ENCODE measurements around the gene FLNC.

The FLNC gene

DNA sequence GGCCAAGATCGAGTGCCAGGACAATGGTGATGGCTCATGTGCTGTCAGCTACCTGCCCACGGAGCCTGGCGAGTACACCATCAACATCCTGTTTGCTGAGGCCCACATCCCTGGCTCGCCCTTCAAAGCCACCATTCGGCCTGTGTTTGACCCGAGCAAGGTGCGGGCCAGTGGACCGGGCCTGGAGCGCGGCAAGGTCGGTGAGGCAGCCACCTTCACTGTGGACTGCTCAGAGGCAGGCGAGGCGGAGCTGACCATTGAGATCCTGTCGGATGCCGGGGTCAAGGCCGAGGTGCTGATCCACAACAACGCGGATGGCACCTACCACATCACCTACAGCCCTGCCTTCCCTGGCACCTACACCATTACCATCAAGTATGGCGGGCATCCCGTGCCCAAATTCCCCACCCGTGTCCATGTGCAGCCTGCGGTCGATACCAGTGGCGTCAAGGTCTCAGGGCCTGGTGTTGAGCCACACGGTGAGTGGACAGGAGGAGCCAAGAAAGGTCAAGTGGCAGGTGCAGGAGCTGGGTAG is 14.6 kb downstream of the FLNC start:
- ATAC-seq (no peak), DNase-seq (no peak)
- Mint-ChIP-seq H3K27ac (no peak overlapping the region), H3K9me3 (no peaks in the 10 kb centered on the region), H3K27me3 (no peaks in the 10 kb centered on the region), H3K4me3 (no peak overlapping the region), H3K4me1 (peaks cover 19% of the 10 kb centered on the region)

DNA sequence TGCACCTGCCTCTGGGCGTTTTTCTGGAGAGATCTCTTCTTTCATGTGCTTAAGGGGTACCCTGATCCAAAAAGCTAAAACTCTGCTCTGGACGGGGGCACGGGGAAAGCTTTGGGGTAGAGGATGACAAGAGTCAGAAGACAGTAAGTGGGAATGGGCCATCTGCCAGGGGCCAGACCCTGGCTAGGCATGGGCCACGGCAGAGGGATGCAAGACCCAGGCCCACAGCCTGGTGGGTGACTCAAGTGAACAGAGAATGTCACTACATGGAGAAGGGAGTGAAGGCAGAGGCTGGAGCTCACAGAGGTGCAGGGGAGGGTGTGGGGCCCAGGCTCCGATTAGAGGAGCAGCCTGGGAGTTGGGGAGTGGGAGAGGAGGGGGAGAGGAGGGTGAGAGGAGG is 15.3 kb downstream of the FLNC start:
- DNase-seq, result no peak
- H3K27me3 Mint-ChIP-seq, result no peaks in the 10 kb centered on the region
- H3K4me3 Mint-ChIP-seq, result no peak overlapping the region

DNA sequence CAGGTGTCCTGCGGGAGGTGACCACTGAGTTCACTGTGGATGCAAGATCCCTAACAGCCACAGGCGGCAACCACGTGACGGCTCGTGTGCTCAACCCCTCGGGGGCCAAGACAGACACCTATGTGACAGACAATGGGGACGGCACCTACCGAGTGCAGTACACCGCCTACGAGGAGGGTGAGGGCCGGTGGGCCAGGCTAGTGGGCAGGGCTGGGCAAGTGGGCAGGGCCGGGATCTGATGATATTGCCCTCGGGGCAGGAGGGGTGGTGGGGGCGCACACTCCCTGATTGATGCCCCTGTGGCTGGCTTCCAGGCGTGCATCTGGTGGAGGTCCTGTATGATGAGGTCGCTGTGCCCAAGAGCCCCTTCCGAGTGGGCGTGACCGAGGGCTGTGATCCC is 15.8 kb downstream of the FLNC start:
- Mint-ChIP-seq H3K4me3 (no peak overlapping the region), H3K4me1 (peaks cover 13% of the 10 kb centered on the region), H3K27me3 (no peaks in the 10 kb centered on the region), H3K27ac (no peak overlapping the region), H3K9me3 (no peaks in the 10 kb centered on the region)
- no peak for ATAC-seq
- no peak for DNase-seq

More for the DNA sequence above, 15.3 kb downstream of the FLNC start:
- ATAC-seq, result no peak
- Mint-ChIP-seq H3K9me3 (no peaks in the 10 kb centered on the region), H3K27ac (peak overlapping the region in 1 of 2 donors; percentile 19), H3K4me1 (peaks cover 18% of the 10 kb centered on the region)

DNA sequence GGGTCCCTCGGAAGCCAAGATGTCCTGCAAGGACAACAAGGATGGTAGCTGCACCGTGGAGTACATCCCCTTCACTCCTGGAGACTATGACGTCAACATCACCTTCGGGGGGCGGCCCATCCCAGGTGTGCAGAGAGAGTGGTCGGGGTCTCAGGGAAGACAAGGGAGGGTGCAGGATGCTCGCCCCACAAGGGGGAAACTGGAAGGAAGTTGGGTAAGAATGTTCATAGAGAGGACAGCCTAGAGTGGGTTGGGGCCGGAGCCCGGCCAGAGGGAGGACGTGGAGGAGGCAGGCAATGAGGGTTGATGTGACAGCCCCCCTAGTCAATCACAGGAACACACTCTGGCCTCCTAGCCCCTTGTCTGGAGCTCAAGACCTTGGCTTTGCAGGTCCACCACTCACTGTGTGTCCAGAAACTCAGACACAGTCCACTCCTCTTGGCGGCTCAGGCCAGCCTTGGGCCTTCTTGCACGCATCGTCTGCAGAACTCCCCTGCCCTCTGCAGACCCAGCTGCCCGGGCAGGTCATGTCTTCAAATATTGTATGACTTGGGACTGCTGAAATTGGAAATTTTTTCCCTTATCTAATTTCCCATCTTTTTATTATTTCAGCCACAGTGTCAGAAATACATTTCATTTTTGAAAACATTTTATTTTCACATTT is 16.7 kb downstream of the FLNC start:
- Mint-ChIP-seq H3K27me3 (no peaks in the 10 kb centered on the region), H3K9me3 (no peaks in the 10 kb centered on the region), H3K4me1 (peaks cover 5% of the 10 kb centered on the region), H3K27ac (no peak overlapping the region), H3K4me3 (no peak overlapping the region)
- DNase-seq (no peak), ATAC-seq (no peak)

DNA sequence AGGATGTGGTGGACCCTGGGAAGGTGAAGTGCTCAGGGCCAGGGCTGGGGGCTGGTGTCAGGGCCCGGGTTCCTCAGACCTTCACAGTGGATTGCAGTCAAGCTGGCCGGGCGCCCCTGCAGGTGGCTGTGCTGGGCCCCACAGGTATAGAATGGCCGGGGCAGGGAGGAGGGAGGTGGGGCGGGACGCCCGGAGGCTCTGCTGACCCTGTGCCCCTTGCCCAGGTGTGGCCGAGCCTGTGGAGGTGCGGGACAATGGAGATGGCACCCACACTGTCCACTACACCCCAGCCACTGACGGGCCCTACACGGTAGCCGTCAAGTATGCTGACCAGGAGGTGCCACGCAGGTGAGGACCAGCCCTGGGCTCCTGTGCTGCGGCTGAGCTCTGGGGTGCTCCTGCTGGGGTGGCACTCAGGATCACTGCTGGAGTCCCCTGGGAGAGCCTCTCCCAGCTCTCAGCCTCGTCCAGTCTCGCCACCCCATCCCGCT is 17.6 kb downstream of the FLNC start:
- no peak overlapping the region for H3K27ac Mint-ChIP-seq
- H3K4me3 Mint-ChIP-seq, result no peak overlapping the region
- ATAC-seq, result no peak
- no peaks in the 10 kb centered on the region for H3K27me3 Mint-ChIP-seq
- no peaks in the 10 kb centered on the region for H3K9me3 Mint-ChIP-seq
- H3K4me1 Mint-ChIP-seq, result no peaks in the 10 kb centered on the region
- no peak for DNase-seq

DNA sequence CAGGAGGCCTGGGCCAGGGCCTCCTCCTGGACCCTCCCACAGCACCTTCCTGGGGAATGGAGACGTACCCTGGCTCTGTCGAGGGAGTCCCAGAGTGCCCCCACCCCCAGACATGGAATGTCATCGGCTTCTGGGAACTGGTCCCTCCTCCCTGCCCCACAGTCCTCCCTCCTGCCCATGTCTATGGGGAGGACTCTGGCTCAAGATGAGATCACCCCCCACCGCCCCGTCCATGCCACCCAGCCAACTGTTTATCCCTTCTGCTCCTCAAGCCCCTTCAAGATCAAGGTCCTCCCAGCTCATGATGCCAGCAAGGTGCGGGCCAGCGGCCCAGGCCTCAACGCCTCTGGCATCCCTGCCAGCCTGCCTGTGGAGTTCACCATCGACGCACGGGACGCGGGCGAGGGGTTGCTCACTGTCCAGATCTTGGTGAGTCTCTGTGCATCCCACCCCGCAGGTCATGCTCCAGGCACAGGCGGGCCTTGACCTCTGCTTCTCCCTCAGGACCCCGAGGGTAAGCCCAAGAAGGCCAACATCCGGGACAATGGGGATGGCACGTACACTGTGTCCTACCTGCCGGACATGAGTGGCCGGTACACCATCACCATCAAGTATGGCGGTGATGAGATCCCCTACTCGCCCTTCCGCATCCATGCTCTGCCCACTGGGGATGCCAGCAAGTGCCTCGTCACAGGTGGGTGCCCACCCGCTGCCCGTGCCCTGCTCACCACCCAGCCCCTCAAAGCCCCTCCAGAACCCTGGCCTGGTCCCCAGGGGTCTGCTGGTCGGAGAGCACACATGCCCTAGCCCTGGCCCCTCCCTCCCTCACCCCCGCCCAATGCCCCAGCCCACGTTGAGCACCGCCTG is 18.3 kb downstream of the FLNC start:
- no peaks in the 10 kb centered on the region for H3K27me3 Mint-ChIP-seq
- H3K4me1 Mint-ChIP-seq, result no peaks in the 10 kb centered on the region
- H3K4me3 Mint-ChIP-seq, result no peak overlapping the region
- no peaks in the 10 kb centered on the region for H3K9me3 Mint-ChIP-seq
- H3K27ac Mint-ChIP-seq, result no peak overlapping the region
- ATAC-seq, result no peak
- DNase-seq, result no peak

DNA sequence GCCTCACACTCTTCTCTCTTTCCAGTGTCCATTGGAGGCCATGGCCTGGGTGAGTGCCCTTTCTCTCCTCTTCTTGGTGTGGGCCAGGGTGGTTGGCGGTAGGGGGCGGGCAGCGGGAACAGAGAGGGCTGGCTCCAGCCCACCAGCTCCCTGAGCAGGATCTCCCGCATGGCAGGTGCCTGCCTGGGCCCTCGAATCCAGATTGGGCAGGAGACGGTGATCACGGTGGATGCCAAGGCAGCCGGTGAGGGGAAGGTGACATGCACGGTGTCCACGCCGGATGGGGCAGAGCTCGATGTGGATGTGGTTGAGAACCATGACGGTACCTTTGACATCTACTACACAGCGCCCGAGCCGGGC is 18.9 kb downstream of the FLNC start:
- DNase-seq, result no peak
- H3K27me3 Mint-ChIP-seq, result no peaks in the 10 kb centered on the region
- H3K4me3 Mint-ChIP-seq, result no peak overlapping the region
- ATAC-seq, result no peak
- H3K9me3 Mint-ChIP-seq, result no peaks in the 10 kb centered on the region
- H3K4me1 Mint-ChIP-seq, result no peaks in the 10 kb centered on the region
- H3K27ac Mint-ChIP-seq, result no peak overlapping the region

DNA sequence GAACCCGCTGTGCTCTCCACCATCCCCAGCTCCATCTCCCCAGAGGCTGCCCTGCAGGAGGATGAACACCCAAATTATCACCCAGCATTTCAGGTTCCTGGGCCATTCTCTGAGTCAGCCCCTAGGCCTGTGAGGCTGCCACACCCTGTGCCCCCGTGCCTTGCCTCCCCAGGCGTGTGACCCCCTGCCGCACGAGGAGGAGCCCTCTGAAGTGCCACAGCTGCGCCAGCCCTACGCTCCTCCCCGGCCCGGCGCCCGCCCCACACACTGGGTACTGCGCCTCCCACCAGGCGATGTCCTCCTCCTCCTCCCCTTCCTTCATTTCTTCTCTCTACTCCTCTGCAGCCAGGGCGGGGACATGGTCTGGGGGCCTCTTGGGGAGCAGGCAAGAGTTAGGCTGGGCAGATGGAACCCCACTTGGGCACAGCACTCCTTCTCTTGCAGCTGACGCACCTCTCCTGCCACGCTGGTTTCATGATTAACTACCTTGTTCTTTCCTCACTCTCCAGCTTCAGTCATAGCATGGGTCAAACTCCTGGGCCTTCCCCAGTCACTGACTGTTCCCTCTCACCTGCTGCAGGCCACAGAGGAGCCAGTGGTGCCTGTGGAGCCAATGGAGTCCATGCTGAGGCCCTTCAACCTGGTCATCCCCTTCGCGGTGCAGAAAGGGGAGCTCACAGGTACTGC is 19.7 kb downstream of the FLNC start:
- no peak for DNase-seq
- Mint-ChIP-seq H3K4me3 (no peak overlapping the region), H3K27ac (peak overlapping the region in 1 of 2 donors; percentile 58), H3K27me3 (no peaks in the 10 kb centered on the region), H3K4me1 (no peaks in the 10 kb centered on the region), H3K9me3 (no peaks in the 10 kb centered on the region)
- ATAC-seq, result peak; percentile 38

DNA sequence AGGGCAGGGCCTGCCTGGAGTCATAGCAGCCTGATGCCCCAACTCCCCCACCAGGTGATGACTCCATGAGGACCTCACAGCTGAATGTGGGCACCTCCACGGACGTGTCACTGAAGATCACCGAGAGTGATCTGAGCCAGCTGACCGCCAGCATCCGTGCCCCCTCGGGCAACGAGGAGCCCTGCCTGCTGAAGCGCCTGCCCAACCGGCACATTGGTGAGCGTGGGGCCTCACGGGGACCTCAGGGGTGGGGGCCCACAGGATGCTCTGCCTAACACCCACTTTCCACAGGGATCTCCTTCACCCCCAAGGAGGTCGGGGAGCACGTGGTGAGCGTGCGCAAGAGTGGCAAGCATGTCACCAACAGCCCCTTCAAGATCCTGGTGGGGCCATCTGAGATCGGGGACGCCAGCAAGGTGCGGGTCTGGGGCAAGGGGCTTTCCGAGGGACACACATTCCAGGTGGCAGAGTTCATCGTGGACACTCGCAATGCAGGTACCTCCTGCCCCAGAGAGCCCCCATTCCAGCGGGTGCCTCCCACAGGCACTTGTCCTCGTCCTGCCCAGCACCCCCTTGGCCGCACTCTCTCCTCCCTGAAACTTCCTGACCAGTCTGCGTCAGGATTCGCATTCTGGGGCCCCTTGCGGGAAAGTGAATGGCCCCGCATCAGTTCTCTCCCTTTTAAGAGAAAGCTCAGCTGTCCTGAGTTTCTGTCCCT is 22.5 kb downstream of the FLNC start:
- no peak overlapping the region for H3K4me3 Mint-ChIP-seq
- no peaks in the 10 kb centered on the region for H3K4me1 Mint-ChIP-seq
- H3K27me3 Mint-ChIP-seq, result no peaks in the 10 kb centered on the region
- no peak overlapping the region for H3K27ac Mint-ChIP-seq
- no peak for DNase-seq
- H3K9me3 Mint-ChIP-seq, result no peaks in the 10 kb centered on the region
- ATAC-seq, result no peak

DNA sequence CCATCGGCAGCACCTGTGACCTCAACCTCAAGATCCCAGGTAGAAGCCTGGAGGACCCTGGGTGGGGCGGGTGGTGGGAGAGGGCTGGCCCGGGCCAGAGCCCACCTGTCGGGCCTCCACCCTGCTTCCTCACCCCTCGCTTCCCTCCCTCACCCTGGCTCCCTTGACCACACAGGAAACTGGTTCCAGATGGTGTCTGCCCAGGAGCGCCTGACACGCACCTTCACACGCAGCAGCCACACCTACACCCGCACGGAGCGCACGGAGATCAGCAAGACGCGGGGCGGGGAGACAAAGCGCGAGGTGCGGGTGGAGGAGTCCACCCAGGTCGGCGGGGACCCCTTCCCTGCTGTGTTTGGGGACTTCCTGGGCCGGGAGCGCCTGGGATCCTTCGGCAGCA is 23.6 kb downstream of the FLNC start:
- DNase-seq, result no peak
- Mint-ChIP-seq H3K27me3 (no peaks in the 10 kb centered on the region), H3K4me1 (no peaks in the 10 kb centered on the region), H3K4me3 (no peak overlapping the region), H3K27ac (no peak overlapping the region), H3K9me3 (no peaks in the 10 kb centered on the region)
- no peak for ATAC-seq

DNA sequence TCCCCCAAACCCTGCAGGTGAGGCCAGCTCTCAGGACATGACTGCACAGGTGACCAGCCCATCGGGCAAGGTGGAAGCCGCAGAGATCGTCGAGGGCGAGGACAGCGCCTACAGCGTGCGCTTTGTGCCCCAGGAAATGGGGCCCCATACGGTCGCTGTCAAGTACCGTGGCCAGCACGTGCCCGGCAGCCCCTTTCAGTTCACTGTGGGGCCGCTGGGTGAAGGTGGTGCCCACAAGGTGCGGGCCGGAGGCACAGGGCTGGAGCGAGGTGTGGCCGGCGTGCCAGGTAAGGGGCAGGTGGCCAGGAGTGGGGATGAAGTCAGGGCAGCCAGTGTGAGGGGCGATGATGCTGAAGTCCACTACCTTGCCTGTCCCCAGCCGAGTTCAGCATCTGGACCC is 24.2 kb downstream of the FLNC start:
- Mint-ChIP-seq H3K4me1 (no peaks in the 10 kb centered on the region), H3K4me3 (no peak overlapping the region)
- ATAC-seq, result no peak

DNA sequence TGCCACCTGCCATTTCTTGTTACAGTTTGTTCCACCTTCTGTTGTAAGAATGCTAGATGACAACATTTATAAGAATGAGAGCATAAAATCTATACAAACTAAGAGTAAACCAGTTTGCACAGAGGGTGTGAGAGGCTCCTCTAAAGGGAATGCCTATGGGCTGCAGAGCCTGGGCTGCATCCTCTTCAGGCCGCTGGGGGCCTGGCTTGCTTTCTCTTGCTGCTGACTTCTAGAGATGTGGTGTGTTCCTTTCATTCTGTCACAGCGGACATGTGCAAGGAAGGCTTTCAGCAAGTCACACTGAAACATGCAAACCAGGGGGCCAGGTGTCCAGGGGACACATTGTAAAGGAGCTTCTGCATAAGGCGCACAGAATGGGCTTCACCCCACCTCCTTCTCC is 25.4 kb downstream of the FLNC start:
- Mint-ChIP-seq H3K4me1 (no peaks in the 10 kb centered on the region), H3K27ac (no peak overlapping the region), H3K27me3 (no peaks in the 10 kb centered on the region), H3K4me3 (no peak overlapping the region), H3K9me3 (no peaks in the 10 kb centered on the region)
- no peak for ATAC-seq
- no peak for DNase-seq

More for the DNA sequence above, 24.2 kb downstream of the FLNC start:
- H3K27ac Mint-ChIP-seq, result no peak overlapping the region
- H3K9me3 Mint-ChIP-seq, result no peaks in the 10 kb centered on the region
- H3K27me3 Mint-ChIP-seq, result no peaks in the 10 kb centered on the region
- DNase-seq, result no peak

DNA sequence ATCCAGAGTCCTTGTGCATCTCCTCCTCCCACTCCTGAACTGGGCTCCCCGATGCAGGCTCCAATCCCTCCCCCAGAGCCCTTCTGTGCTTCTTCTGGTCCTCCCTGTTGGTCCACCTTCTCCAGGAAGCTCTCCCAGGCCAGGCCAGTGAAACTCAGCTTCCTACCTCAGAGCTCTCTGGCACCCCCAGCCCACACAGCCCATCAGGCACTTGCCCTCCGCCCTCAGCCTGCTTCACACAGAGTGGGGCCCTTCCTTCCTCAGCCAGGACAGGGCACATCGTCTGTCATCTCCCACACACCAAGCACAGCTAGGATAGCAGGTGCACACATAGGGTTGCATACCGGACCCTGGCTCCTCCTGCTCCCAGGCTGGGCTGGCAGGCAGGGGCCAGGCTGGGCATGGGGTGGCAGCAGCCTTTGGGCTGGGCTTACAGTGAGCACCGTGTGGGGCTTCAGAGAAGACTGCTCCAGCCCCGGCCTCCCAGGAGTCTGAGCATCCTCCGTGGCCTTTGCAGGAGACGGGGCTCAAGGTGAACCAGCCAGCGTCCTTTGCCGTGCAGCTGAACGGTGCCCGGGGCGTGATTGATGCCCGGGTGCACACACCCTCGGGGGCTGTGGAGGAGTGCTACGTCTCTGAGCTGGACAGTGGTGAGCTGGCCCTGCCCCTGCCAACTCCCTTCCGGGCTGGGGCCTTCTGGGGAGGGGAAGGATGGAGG is 26.0 kb downstream of the FLNC start:
- Mint-ChIP-seq H3K4me3 (no peak overlapping the region), H3K27me3 (no peaks in the 10 kb centered on the region), H3K4me1 (no peaks in the 10 kb centered on the region), H3K27ac (no peak overlapping the region), H3K9me3 (no peaks in the 10 kb centered on the region)
- DNase-seq (no peak), ATAC-seq (peak; percentile 3)

DNA sequence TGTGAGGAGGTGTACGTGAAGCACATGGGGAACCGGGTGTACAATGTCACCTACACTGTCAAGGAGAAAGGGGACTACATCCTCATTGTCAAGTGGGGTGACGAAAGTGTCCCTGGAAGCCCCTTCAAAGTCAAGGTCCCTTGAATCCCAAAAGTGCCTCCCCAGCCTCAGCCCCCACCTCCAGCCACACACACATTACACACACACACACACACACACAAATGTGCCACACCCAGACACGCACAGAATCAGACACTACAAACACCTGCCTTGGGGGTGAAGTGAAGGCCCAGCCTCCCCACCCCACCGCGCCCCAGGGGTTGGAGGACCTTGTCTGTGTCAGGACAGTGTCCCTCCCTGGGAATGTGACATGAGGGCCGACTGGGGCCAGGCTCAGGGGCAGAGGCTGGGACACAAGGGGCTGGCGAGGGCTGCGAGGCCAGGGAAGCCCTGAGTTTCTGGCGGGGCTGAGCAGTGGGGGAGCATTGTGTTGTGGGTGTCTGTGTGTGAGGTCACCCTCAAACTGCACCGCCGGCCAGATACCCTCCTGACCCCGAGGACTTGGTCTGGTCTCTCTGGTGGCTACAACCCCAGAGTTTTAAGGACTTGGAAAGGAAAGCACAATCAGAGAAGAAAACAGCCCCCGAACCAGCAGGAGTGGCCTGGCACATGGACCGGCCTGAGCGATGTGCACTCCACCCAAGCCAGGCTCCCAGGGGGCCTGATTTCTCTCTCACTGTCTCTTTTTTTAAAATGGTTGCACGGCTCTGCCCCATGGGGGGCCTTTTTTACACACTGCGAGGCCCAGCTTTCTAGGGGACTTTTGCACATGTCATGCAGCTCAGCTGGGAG is 28.4 kb downstream of the FLNC start:
- no peak overlapping the region for H3K4me3 Mint-ChIP-seq
- H3K4me1 Mint-ChIP-seq, result peaks cover 9% of the 10 kb centered on the region
- H3K27ac Mint-ChIP-seq, result no peak overlapping the region

More for the DNA sequence above, 28.4 kb downstream of the FLNC start:
- H3K27me3 Mint-ChIP-seq, result no peaks in the 10 kb centered on the region
- DNase-seq (no peak), ATAC-seq (no peak)
- no peaks in the 10 kb centered on the region for H3K9me3 Mint-ChIP-seq

Measured in stimulated activated naive CD8-positive, alpha-beta T cell treated with anti-CD3 and anti-CD28 coated beads, Interleukin-15, amount 100 ng/mL, for 72 hours (primary cell).